Effector CD8-positive, alpha-beta T cell (primary cell): ENCODE measurements around the gene STK35.
"Not testable (repeated sequence)": the region's sequence is repeated elsewhere in the genome, so short reads cannot be mapped to it uniquely, and the experiment has no call there.

Source experiments
- DNase-seq: peaks from one replicate; lab custom pipeline; 2025; lab: John Stamatoyannopoulos, UW

STK35 gene

DNA sequence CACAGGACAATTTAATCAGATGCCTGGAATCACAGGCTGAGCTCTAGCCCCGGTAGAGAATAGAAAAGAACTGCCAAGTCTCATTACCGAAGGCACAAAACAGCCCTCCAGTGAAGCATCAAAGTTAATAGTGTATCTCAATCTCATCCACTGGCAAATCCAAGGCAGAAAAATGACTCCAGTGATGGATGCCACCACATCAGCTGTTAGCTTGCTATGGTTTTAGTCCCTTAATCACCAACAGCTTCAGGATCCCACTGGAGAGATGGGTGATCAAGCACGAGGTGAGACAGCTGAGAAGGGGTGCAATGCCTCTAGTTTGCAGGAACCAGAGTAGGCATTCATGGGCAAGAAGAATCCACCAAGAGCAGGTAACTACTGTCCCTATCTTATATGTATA, 81.8 kb downstream of the STK35 start:
- no peak for DNase-seq

DNA sequence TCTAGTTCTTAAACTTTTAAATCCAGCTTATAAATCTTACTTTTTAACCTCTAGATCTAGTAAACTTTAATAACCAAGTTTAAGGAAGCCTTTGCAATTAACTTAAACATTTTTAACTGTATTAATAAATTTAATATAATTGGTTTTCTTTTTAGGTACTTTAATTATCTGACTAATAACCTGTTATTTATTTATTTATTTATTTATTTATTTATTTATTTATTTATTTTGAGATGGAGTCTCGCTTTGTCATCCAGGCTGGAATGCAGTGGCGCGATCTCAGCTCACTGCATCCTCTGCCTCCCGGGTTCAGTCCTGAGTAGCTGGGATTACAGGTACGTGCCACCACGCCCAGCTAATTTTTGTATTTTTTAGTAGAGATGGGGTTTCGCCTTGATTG, 83.3 kb downstream of the STK35 start:
- DNase-seq = not testable (repeated sequence)

DNA sequence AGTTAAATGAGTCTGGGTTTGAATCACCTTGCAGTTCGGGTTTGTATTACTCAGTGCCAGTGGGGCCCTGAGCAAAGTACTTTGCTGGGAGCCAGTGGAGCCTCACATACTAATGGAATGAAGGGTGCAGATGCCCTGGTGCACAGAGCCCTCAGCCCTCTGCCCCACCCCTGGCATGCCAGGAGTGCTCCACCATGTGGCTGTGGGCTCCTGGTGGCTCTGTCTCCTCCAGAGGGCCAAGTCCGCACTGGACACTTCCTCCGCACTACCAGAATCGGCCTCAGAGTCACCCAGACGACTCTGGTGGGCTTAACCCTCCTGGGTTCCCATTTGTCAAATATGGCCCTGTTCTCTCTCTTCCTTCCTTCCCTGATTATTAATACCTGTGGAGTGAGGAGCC, 94.0 kb downstream of the STK35 start:
- DNase-seq = no peak

DNA sequence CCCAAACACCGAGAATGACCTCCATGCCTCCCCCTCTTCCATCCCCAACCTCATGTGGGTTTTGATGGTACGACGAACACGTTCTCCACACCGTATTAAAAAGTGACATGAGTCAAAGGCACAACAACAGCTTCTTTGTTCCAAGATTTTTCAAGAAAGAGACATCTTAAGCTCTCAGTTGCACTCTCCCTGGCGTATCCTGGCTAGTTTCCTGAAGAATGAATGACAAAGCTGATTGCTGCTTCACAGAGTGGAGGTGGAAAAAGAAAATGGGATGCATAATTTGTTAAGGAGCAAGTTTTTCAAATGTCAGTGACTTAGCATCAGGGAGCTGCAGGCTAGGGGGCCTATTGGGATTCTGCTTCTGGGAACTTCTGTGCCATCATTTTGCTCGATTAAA, 95.5 kb downstream of the STK35 start:
- DNase-seq = no peak
